DND-41 (cell line): ENCODE data around the gene SBK3.
"Not testable (repeated sequence)": the region's sequence is repeated elsewhere in the genome, so short reads cannot be mapped to it uniquely, and the experiment has no call there.

Experiments
- ATAC-seq: fragments of 200-7000 bp; cut with Tn5 transposase; 3 replicates; pipeline ENCODE4 v1.9.1; 2021; ENCODE audit warnings: low read depth; ENCODE audit not compliant: insufficient read depth
- DNase-seq: peaks from one replicate; pipeline ENCODE4 v3.0.0-alpha.2; 2020
- H2AFZ ChIP-seq: 2 replicates; pipeline ENCODE4 v1.6.0; 2012; ENCODE audit warnings: low read depth, low read length
- H3K27ac ChIP-seq: 2 replicates; pipeline ENCODE4 v1.5.1; 2012; ENCODE audit warnings: low read length, inconsistent platforms
- H3K27me3 ChIP-seq: fragments of 200-600 bp; sonication (generic); 2 replicates; pipeline ENCODE4 v1.6.0; 2012; ENCODE audit warnings: low read length, mild to moderate bottlenecking, inconsistent platforms; ENCODE audit not compliant: insufficient read depth, poor library complexity
- H3K36me3 ChIP-seq: 2 replicates; pipeline ENCODE4 v1.5.1; 2012; ENCODE audit warnings: low read length, inconsistent platforms; ENCODE audit not compliant: insufficient read depth
- H3K4me1 ChIP-seq: 2 replicates; pipeline ENCODE4 v1.5.1; 2012; ENCODE audit warnings: mild to moderate bottlenecking, low read length; ENCODE audit not compliant: insufficient read depth
- H3K4me2 ChIP-seq: 2 replicates; pipeline ENCODE4 v1.6.0; 2012; ENCODE audit warnings: mild to moderate bottlenecking, moderate library complexity, low read length, inconsistent platforms; ENCODE audit not compliant: insufficient read depth
- H3K4me3 ChIP-seq, 2 experiments: fragments of 200-600 bp in 1 of 2; shearing (Covaris generic) in 1 of 2; 2 replicates each; pipeline ENCODE4 v1.5.1; 2012 to 2016; ENCODE audit warnings: inconsistent platforms in 2 of 2, low read length in 2 of 2, mild to moderate bottlenecking in 2 of 2, low read depth in 1 of 2, moderate library complexity in 1 of 2
- H3K79me2 ChIP-seq: 2 replicates; pipeline ENCODE4 v1.6.0; 2012; ENCODE audit warnings: low read length, inconsistent platforms; ENCODE audit not compliant: insufficient read depth
- H3K9ac ChIP-seq: 2 replicates; pipeline ENCODE4 v1.6.0; 2012; ENCODE audit warnings: low read depth, mild to moderate bottlenecking, inconsistent platforms, low read length, moderate library complexity
- H3K9me3 ChIP-seq: 2 replicates; pipeline ENCODE4 v1.5.1; 2012; ENCODE audit warnings: low read length, moderate library complexity, mild to moderate bottlenecking, inconsistent platforms; ENCODE audit not compliant: insufficient read depth, severe bottlenecking
- H4K20me1 ChIP-seq: 2 replicates; pipeline ENCODE4 v1.6.0; 2012; ENCODE audit warnings: low read length; ENCODE audit not compliant: insufficient read depth
- CTCF ChIP-seq: IDR thresholded peaks from 2 replicates; pipeline ENCODE4 v1.5.1; 2012; ENCODE audit warnings: borderline replicate concordance, low read length, moderate library complexity, mild to moderate bottlenecking; ENCODE audit not compliant: poor library complexity, severe bottlenecking; ENCODE audit errors: extremely low read depth
- EZH2 ChIP-seq: IDR thresholded peaks from 3 replicates; pipeline ENCODE4 v1.6.1; 2012; ENCODE audit warnings: borderline replicate concordance, low read depth, mild to moderate bottlenecking, moderate library complexity, low read length, inconsistent platforms; ENCODE audit not compliant: severe bottlenecking

The SBK3 gene

GRCh38 chr19:55586976-55587668, 41.8 kb upstream of the SBK3 start:
- no peaks in the 10 kb centered on the region for H3K9me3 ChIP-seq
- peak overlapping the region; percentile 67 for H3K4me2 ChIP-seq
- ATAC-seq (peak; percentile 79), DNase-seq (peak; percentile 90)
- H3K79me2 ChIP-seq = no peaks in the 10 kb centered on the region
- H3K4me1 ChIP-seq = peaks cover 34% of the 10 kb centered on the region
- H2AFZ ChIP-seq = peak overlapping the region; percentile 58
- H3K4me3 ChIP-seq = peak overlapping the region in 1 of 2 experiments; percentile 28; a peak in 2 of 4 replicates
- H3K9ac ChIP-seq = 0 out of 2 replicates have a peak overlapping the region, but pooled peaks have one; percentile 16
- no peaks in the 10 kb centered on the region for H4K20me1 ChIP-seq
- no peak overlapping the region for H3K27ac ChIP-seq
- H3K36me3 ChIP-seq = no peaks in the 10 kb centered on the region
- TF ChIP-seq CTCF = no peak
- no peak for TF ChIP-seq EZH2
- H3K27me3 ChIP-seq = no peaks in the 10 kb centered on the region

DNA sequence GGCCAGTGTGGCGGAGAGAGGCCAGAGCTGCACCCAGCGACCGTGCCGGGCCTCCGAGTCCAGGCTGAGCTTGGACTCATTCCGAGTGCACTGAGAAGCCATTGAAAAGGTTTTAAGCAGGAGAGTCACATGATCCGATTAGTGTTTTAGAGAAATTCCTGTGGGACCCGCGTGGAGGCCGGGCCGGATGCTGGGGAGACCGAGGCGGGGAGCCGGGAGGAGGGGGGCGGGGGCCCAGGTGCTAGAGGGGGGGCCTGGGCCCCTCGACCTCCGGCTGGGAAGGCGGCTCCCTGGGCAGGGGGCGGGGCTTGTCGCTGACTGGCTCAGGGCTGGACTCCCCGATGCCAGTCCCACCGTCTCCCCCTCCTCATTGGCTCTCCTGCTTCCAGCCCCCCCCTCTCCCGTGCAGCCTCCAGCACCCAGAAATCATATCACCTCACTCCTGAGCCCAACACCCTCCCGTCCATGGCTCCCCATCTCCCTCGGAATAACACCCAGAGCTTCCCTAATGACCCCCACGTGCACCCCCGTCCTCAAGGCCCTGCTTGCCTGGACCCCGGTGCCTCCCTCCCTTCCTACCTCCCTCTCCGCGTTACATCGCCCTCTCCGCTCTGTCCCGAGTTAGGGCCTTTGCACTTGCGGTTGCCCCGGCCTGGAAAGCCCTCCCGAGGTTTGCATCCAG, 40.5 kb upstream of the SBK3 start:
- peak overlapping the region; percentile 27 for H3K9ac ChIP-seq
- no peaks in the 10 kb centered on the region for H3K9me3 ChIP-seq
- no peaks in the 10 kb centered on the region for H3K27me3 ChIP-seq

GRCh38 chr19:55584871-55585270, 39.5 kb upstream of the SBK3 start:
- Histone ChIP-seq H3K4me2 (no peak overlapping the region), H3K79me2 (peaks cover 14% of the 10 kb centered on the region), H3K27me3 (no peaks in the 10 kb centered on the region), H3K9ac (no peak overlapping the region), H2AFZ (peak overlapping the region; percentile 72), H4K20me1 (no peaks in the 10 kb centered on the region), H3K9me3 (no peaks in the 10 kb centered on the region), H3K4me1 (peaks cover 46% of the 10 kb centered on the region), H3K4me3 (no peak overlapping the region), H3K27ac (no peak overlapping the region), H3K36me3 (no peaks in the 10 kb centered on the region)
- no peak for ATAC-seq
- TF ChIP-seq EZH2 = no peak
- TF ChIP-seq CTCF = no peak
- no peak for DNase-seq

More for the DNA sequence above, 40.5 kb upstream of the SBK3 start:
- Histone ChIP-seq H2AFZ (peak overlapping the region; percentile 72), H4K20me1 (no peaks in the 10 kb centered on the region), H3K4me3 (peak overlapping the region in 1 of 2 experiments; percentile 53; a peak in 2 of 4 replicates), H3K36me3 (no peaks in the 10 kb centered on the region), H3K79me2 (peaks cover 6% of the 10 kb centered on the region), H3K27ac (peak overlapping the region; percentile 62), H3K4me1 (peaks cover 43% of the 10 kb centered on the region), H3K4me2 (peak overlapping the region; percentile 67)
- TF ChIP-seq CTCF = no peak
- no peak for TF ChIP-seq EZH2
- ATAC-seq = peak; percentile 76
- DNase-seq = peak; percentile 83

- not testable (repeated sequence) for H3K4me3 ChIP-seq, H3K9ac ChIP-seq, H3K4me2 ChIP-seq, H3K9me3 ChIP-seq, H3K36me3 ChIP-seq, DNase-seq, H4K20me1 ChIP-seq, ATAC-seq, H3K27ac ChIP-seq, H2AFZ ChIP-seq, H3K27me3 ChIP-seq
- H3K79me2 ChIP-seq = peaks cover 23% of the 10 kb centered on the region
- H3K4me1 ChIP-seq = peaks cover 52% of the 10 kb centered on the region
Observed at GRCh38 chr19:55583897-55584296, 38.6 kb upstream of the SBK3 start.

DNA sequence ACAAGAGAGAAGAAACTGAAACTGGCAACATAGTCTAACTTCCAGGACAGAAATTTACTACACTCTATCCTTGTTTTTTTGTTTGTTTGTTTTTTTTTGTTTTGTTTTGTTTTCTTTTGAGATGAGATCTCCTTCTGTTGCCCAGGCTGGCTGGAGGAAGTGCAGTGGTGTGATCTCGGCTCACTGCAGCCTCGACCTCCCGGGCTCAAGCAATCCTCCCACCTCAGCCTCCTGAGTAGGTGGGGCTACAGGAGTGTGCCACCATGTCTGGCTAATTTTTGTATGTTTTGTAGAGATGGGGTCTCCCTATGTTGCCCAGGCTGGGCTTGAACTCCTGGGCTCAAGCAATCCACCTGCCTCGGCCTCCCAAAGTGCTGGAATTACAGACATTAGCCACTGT, 36.9 kb upstream of the SBK3 start:
- H3K9ac ChIP-seq, H3K27ac ChIP-seq, H3K4me2 ChIP-seq, H3K4me3 ChIP-seq, DNase-seq, H2AFZ ChIP-seq, H3K36me3 ChIP-seq, ATAC-seq, H3K9me3 ChIP-seq, H3K27me3 ChIP-seq, H4K20me1 ChIP-seq: not testable (repeated sequence)
- Histone ChIP-seq H3K79me2 (peaks cover 23% of the 10 kb centered on the region), H3K4me1 (peaks cover 40% of the 10 kb centered on the region)
